ENCODE data around the gene SPOCK2.

The SPOCK2 gene

DNA sequence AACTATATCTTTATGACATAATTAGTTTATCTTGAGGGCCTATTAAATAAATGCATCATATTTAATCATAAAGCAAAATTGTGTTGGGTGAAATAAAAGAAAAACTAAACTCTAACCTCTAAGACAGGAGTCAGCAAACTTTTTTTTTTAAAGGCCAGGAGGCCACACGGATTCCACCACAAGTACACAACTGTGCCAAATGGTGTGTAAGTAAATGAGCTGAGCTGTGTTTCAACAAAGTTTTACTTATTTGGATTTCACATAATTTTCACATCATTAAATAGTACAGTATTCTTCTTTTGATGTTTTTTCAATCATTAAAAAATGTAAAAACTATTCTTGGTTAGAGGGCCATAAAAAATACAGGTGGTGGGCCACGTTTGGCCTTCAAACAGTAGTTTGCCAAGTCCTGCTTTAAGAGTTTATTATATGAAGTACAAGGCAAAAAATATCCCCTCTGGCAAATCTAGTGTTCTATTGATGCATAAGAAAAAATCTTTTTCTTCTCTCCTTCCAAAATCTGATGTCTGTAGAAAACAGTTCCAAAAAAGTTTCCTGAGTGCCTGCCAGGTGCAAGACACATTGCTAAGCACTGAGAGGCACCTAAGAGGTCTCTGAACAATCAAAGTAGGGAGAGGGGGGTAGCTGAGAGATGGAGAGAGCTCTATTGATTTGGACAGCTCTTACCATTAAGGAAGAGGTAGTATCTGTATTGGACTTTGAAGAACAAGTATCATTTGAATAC lies 26.5 kb upstream of the SPOCK2 start:
- peaks cover 3% of the 10 kb centered on the region; the same call in 1 of the 2 replicates for H3K4me1 ChIP-seq (ENCODE audit: control insufficient read depth, insufficient read depth, low read length)
- POLR2A ChIA-PET, result interaction anchor here (0.5 kb wide), 1 partner anchor 217 kb away, joined by 5 read pairs; no protein-coding TSS in a partner anchor

DNA sequence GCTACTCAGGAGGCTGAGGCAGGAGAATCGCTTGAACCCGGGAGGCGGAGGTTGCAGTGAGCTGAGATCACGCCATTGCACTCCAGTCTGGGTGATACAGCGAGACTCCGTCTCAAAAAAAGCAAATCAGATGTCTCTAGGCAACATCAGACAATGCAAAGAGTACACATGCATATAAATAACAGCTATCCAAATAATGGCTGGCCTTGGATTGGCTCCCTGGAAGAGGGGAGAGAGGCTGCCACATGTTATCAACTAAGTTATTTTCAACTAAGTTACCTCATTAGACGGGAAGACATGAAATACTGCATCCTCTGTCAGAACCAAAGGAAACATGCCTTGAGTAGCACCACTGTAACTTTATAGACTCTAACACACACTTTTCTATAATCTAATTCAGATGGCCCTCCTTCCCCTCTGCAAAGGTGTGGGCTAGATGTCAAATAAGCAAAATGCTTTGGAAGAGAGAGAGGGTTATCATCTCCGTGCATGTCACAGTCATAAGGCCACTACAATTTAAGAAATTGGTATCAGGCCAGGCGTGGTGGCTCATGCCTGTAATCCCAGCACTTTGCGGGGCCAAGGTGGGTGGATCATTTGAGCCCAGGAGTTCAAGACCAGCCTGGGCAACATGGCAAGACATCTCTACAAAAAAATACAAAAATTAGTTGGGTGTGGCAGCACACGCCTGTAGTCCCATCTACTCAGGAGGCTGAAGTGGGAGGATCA lies 22.5 kb upstream of the SPOCK2 start:
- Histone ChIP-seq H3K27ac (ENCODE audit: extremely low read depth, low read depth, low read length) (no peak overlapping the region), H3K36me3 (ENCODE audit: control insufficient read depth in 2 of 2, insufficient read depth in 1 of 2, low read length in 2 of 2) (no peaks in the 10 kb centered on the region), H3K9me3 (ENCODE audit: control insufficient read depth, insufficient read depth, low read depth, low read length) (no peaks in the 10 kb centered on the region), H3K4me1 (ENCODE audit: control insufficient read depth, insufficient read depth, low read length) (peaks cover 16% of the 10 kb centered on the region), H3K4me3 (ENCODE audit: low read depth, low read length) (no peak overlapping the region)
- CTCF ChIA-PET, result interaction anchor here (0.6 kb wide), 1 partner anchor 17 kb away, joined by 3 read pairs; no protein-coding TSS in a partner anchor
- TF ChIP-seq ZFHX2 (tag by site-specific recombination; conservative IDR thresholded peaks at IDR 0.05) (no peak), ZNF621 (tag by site-specific recombination; IDR thresholded peaks at IDR 0.05) (no peak), ZNF2 (tag by site-specific recombination; IDR thresholded peaks at IDR 0.05) (no peak), ZNF701 (tag by site-specific recombination; IDR thresholded peaks at IDR 0.05) (no peak), ZNF404 (tag by site-specific recombination; IDR thresholded peaks at IDR 0.05) (no peak), ZNF830 (tag by site-specific recombination; IDR thresholded peaks at IDR 0.05; ENCODE audit: low read depth) (no peak), ZNF544 (tag by site-specific recombination; IDR thresholded peaks at IDR 0.05) (no peak), ZNF155 (tag by site-specific recombination; IDR thresholded peaks at IDR 0.05) (no peak), ZNF146 (tag by site-specific recombination; IDR thresholded peaks at IDR 0.05) (no peak)
- POLR2A ChIA-PET, result no interaction called here

More for the DNA sequence above, 26.5 kb upstream of the SPOCK2 start:
- H3K9me3 ChIP-seq (ENCODE audit: control insufficient read depth, insufficient read depth, low read depth, low read length), result no peaks in the 10 kb centered on the region
- no peaks in the 10 kb centered on the region for H3K36me3 ChIP-seq (ENCODE audit: control insufficient read depth in 2 of 2, insufficient read depth in 1 of 2, low read length in 2 of 2)
- CTCF ChIA-PET, result interaction anchor here (0.8 to 3.7 kb wide), 3 partner anchors 11 to 223 kb away, joined by 3 to 26 read pairs (median 8); no protein-coding TSS in a partner anchor
- H3K4me3 ChIP-seq (ENCODE audit: low read depth, low read length), result no peak overlapping the region
- H3K27ac ChIP-seq (ENCODE audit: extremely low read depth, low read depth, low read length), result no peak overlapping the region
- TF ChIP-seq ZNF423 (tag by site-specific recombination; IDR thresholded peaks at IDR 0.05), result no peak
- TF ChIP-seq, protein P1, sequence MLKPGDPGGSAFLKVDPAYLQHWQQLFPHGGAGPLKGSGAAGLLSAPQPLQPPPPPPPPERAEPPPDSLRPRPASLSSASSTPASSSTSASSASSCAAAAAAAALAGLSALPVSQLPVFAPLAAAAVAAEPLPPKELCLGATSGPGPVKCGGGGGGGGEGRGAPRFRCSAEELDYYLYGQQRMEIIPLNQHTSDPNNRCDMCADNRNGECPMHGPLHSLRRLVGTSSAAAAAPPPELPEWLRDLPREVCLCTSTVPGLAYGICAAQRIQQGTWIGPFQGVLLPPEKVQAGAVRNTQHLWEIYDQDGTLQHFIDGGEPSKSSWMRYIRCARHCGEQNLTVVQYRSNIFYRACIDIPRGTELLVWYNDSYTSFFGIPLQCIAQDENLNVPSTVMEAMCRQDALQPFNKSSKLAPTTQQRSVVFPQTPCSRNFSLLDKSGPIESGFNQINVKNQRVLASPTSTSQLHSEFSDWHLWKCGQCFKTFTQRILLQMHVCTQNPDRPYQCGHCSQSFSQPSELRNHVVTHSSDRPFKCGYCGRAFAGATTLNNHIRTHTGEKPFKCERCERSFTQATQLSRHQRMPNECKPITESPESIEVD (tag by site-specific recombination; IDR thresholded peaks at IDR 0.05), result peak; percentile 84

DNA sequence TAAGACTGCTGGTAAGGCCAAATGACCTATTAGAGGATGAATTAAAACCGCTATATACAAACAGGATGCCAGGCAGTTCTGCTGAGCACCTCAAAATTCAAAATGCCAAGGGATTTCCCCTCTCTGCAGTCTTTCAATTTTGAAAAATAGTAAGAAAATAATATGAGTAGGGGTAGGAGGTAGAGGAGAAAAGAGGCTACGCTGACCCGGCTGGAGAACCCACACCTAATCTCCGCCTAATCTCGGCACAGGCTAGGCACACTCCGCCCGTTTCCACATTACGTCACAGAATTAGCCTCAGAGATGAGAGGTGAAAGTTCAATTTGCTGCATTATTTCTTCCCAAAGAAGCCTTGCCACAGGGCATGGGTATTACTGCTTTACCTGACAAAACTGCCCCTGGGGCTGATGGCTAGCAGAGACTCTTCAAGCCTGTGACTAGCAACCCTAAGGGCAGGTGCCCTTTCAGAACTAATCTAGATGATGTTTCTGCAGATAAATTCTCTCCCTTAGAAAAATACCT lies 21.3 kb upstream of the SPOCK2 start:
- TF ChIP-seq KLF7 (tag by site-specific recombination; IDR thresholded peaks at IDR 0.05; ENCODE audit: borderline replicate concordance) (no peak), ZNF544 (tag by site-specific recombination; IDR thresholded peaks at IDR 0.05) (no peak), ZNF10 (tag by site-specific recombination; IDR thresholded peaks at IDR 0.05) (no peak), ZNF133 (tag by site-specific recombination; IDR thresholded peaks at IDR 0.05) (no peak), ZFP37 (tag by site-specific recombination; IDR thresholded peaks at IDR 0.05) (no peak), ZNF341 (tag by site-specific recombination; IDR thresholded peaks at IDR 0.05; ENCODE audit: low read depth) (no peak), ZNF350 (tag by site-specific recombination; IDR thresholded peaks at IDR 0.05) (no peak), ZNF221 (tag by site-specific recombination; IDR thresholded peaks at IDR 0.05; ENCODE audit: borderline replicate concordance) (no peak)
- TF ChIP-seq, protein P2, sequence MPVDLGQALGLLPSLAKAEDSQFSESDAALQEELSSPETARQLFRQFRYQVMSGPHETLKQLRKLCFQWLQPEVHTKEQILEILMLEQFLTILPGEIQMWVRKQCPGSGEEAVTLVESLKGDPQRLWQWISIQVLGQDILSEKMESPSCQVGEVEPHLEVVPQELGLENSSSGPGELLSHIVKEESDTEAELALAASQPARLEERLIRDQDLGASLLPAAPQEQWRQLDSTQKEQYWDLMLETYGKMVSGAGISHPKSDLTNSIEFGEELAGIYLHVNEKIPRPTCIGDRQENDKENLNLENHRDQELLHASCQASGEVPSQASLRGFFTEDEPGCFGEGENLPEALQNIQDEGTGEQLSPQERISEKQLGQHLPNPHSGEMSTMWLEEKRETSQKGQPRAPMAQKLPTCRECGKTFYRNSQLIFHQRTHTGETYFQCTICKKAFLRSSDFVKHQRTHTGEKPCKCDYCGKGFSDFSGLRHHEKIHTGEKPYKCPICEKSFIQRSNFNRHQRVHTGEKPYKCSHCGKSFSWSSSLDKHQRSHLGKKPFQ (tag by site-specific recombination; IDR thresholded peaks at IDR 0.05), result no peak
- TF ChIP-seq, protein P3, sequence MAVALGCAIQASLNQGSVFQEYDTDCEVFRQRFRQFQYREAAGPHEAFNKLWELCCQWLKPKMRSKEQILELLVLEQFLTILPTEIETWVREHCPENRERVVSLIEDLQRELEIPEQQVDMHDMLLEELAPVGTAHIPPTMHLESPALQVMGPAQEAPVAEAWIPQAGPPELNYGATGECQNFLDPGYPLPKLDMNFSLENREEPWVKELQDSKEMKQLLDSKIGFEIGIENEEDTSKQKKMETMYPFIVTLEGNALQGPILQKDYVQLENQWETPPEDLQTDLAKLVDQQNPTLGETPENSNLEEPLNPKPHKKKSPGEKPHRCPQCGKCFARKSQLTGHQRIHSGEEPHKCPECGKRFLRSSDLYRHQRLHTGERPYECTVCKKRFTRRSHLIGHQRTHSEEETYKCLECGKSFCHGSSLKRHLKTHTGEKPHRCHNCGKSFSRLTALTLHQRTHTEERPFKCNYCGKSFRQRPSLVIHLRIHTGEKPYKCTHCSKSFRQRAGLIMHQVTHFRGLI (tag by site-specific recombination; IDR thresholded peaks at IDR 0.05), result no peak
- no peak overlapping the region for H3K27ac ChIP-seq (ENCODE audit: extremely low read depth, low read depth, low read length)
- no peaks in the 10 kb centered on the region for H3K9me3 ChIP-seq (ENCODE audit: control insufficient read depth, insufficient read depth, low read depth, low read length)
- H3K36me3 ChIP-seq (ENCODE audit: control insufficient read depth in 2 of 2, insufficient read depth in 1 of 2, low read length in 2 of 2), result no peaks in the 10 kb centered on the region
- H3K4me1 ChIP-seq (ENCODE audit: control insufficient read depth, insufficient read depth, low read length), result peaks cover 14% of the 10 kb centered on the region
- no peak overlapping the region for H3K4me3 ChIP-seq (ENCODE audit: low read depth, low read length)
- POLR2A ChIA-PET, result no interaction called here
- CTCF ChIA-PET, result no interaction called here
